HUDEP-2 (cell line): ENCODE measurements around the gene BYSL.

ENCODE experiments used
- DNase-seq, 76 experiments: peaks; one replicate each; lab custom pipeline; 2025; ENCODE audit not compliant: unreplicated experiment in 76 of 76; lab: John Stamatoyannopoulos, UW

Gene BYSL

GRCh38 chr6:41972826-41973225 is 51.5 kb downstream of the BYSL start:
- DNase-seq = no peak

- DNase-seq = no peak
These were observed 53.1 kb downstream of the BYSL start for GRCh38 chr6:41974281-41974825.

GRCh38 chr6:41975276-41975675 is 54.0 kb downstream of the BYSL start:
- DNase-seq = no peak

- peak in 6 of 76 experiments; percentile 14 to 42 (median 25) for DNase-seq
These were observed 55.6 kb downstream of the BYSL start for GRCh38 chr6:41976794-41977484.
